Activated CD8-positive, alpha-beta T cell treated with anti-CD3 and anti-CD28 coated beads for 36 hours (primary cell): ENCODE data around the gene PSD4. TPM values are rescaled to one million over a fixed set of nuclear protein-coding genes. Genes with fewer than 3 reads are reported as not detected.

Source experiments
- ATAC-seq: fragments of 200-7000 bp; cut with Tn5 transposase; one replicate; pipeline ENCODE4 v1.10.0; 2021; ENCODE audit warnings: mild to moderate bottlenecking, moderate library complexity
- CTCF ChIA-PET: fragments of 350-600 bp; sonication (Branson Sonifier 250); formaldehyde crosslinking; loops from one replicate; lab custom pipeline; 2021; ENCODE audit warnings: antibody characterized with exemption; lab: Charles Lee
- POLR2A ChIA-PET: fragments of 350-600 bp; sonication (Branson Sonifier 250); formaldehyde crosslinking; loops from one replicate; lab custom pipeline; 2021; ENCODE audit warnings: antibody characterized with exemption; lab: Charles Lee
- DNase-seq: peaks from one replicate; pipeline ENCODE4 v3.0.0-alpha.2; 2020
- H3K27ac Mint-ChIP-seq: one replicate; pipeline ENCODE4 v1.8.0; 2021; ENCODE audit warnings: mild to moderate bottlenecking, mixed read lengths
- H3K27me3 Mint-ChIP-seq: one replicate; pipeline ENCODE4 v1.8.0; 2021; ENCODE audit warnings: mixed read lengths
- H3K36me3 Mint-ChIP-seq: one replicate; pipeline ENCODE4 v1.8.0; 2021; ENCODE audit warnings: low read depth, mixed read lengths
- H3K4me1 Mint-ChIP-seq: one replicate; pipeline ENCODE4 v1.8.0; 2021; ENCODE audit warnings: low read depth, mixed read lengths
- H3K4me3 Mint-ChIP-seq: one replicate; pipeline ENCODE4 v1.8.0; 2021; ENCODE audit warnings: mild to moderate bottlenecking, moderate library complexity, mixed read lengths
- H3K9me3 Mint-ChIP-seq: one replicate; pipeline ENCODE4 v1.8.0; 2021; ENCODE audit warnings: mixed read lengths
- CTCF ChIP-seq: fragments of 200-600 bp; IDR thresholded peaks from one replicate; pipeline ENCODE4 v1.8.0; 2022; ENCODE audit warnings: antibody characterized with exemption, mild to moderate bottlenecking
- intact Hi-C: fragments of 100-400 bp; cut with micrococcal nuclease; formaldehyde crosslinking; loops from one replicate; pipeline ENCODE4 v1.10.0; 2022
- total RNA-seq, 2 experiments: library from RNA; stranded (reverse); gene quantifications; one replicate each; pipeline ENCODE4 v1.2.3, GENCODE V29; 2021

Gene PSD4
- total RNA-seq, 2 experiments from 2014 or later = 247 to 251 TPM

- no peak for TF ChIP-seq CTCF
- Mint-ChIP-seq H3K36me3 (no peaks in the 10 kb centered on the region), H3K4me1 (peaks cover 19% of the 10 kb centered on the region), H3K27me3 (no peaks in the 10 kb centered on the region), H3K4me3 (no peak overlapping the region), H3K27ac (no peak overlapping the region), H3K9me3 (no peaks in the 10 kb centered on the region)
- DNase-seq (no peak), ATAC-seq (no peak)
- intact Hi-C loops = no loop called here
- ChIA-PET POLR2A (no interaction called here), CTCF (interaction anchor here (0.7 to 4.3 kb wide), 6 partner anchors 17 to 169 kb away, joined by 3 to 20 read pairs (median 4); no protein-coding TSS in a partner anchor)
These were observed 47.4 kb downstream of the PSD4 start for GRCh38 chr2:113220970-113221708.

GRCh38 chr2:113221846-113222245 lies 48.1 kb downstream of the PSD4 start:
- intact Hi-C loops = no loop called here
- H3K9me3 Mint-ChIP-seq = no peaks in the 10 kb centered on the region
- H3K4me1 Mint-ChIP-seq = peaks cover 18% of the 10 kb centered on the region
- TF ChIP-seq CTCF = no peak
- no peaks in the 10 kb centered on the region for H3K36me3 Mint-ChIP-seq
- ATAC-seq (no peak), DNase-seq (no peak)
- H3K27ac Mint-ChIP-seq = no peak overlapping the region
- H3K27me3 Mint-ChIP-seq = no peaks in the 10 kb centered on the region
- POLR2A ChIA-PET = no interaction called here
- CTCF ChIA-PET = interaction anchor here (1.1 to 4.3 kb wide), 4 partner anchors 18 to 142 kb away, joined by 4 to 20 read pairs (median 7); no protein-coding TSS in a partner anchor
- H3K4me3 Mint-ChIP-seq = no peak overlapping the region

GRCh38 chr2:113223813-113224212 lies 50.0 kb downstream of the PSD4 start:
- no peak for DNase-seq
- no peak for TF ChIP-seq CTCF
- ATAC-seq = no peak
- CTCF ChIA-PET = interaction anchor here (2.0 to 4.3 kb wide), 2 partner anchors 20 to 87 kb away, joined by 14 to 20 read pairs; no protein-coding TSS in a partner anchor
- Mint-ChIP-seq H3K4me1 (peaks cover 3% of the 10 kb centered on the region), H3K9me3 (no peaks in the 10 kb centered on the region), H3K27ac (no peak overlapping the region), H3K27me3 (no peaks in the 10 kb centered on the region), H3K36me3 (no peaks in the 10 kb centered on the region), H3K4me3 (no peak overlapping the region)
- POLR2A ChIA-PET = no interaction called here
- intact Hi-C loops = no loop called here

- H3K9me3 Mint-ChIP-seq = no peaks in the 10 kb centered on the region
- H3K4me1 Mint-ChIP-seq = peaks cover 7% of the 10 kb centered on the region
- no peak for ATAC-seq
- no peaks in the 10 kb centered on the region for H3K27me3 Mint-ChIP-seq
- H3K4me3 Mint-ChIP-seq = no peak overlapping the region
- H3K36me3 Mint-ChIP-seq = no peaks in the 10 kb centered on the region
- no peak overlapping the region for H3K27ac Mint-ChIP-seq
- no peak for DNase-seq
- ChIA-PET POLR2A (no interaction called here), CTCF (no interaction called here)
- intact Hi-C loops = no loop called here
- TF ChIP-seq CTCF = no peak
These were observed 51.0 kb downstream of the PSD4 start for GRCh38 chr2:113224647-113225236.
